Measurements from ENCODE around the gene IKZF3.

IKZF3 gene

DNA sequence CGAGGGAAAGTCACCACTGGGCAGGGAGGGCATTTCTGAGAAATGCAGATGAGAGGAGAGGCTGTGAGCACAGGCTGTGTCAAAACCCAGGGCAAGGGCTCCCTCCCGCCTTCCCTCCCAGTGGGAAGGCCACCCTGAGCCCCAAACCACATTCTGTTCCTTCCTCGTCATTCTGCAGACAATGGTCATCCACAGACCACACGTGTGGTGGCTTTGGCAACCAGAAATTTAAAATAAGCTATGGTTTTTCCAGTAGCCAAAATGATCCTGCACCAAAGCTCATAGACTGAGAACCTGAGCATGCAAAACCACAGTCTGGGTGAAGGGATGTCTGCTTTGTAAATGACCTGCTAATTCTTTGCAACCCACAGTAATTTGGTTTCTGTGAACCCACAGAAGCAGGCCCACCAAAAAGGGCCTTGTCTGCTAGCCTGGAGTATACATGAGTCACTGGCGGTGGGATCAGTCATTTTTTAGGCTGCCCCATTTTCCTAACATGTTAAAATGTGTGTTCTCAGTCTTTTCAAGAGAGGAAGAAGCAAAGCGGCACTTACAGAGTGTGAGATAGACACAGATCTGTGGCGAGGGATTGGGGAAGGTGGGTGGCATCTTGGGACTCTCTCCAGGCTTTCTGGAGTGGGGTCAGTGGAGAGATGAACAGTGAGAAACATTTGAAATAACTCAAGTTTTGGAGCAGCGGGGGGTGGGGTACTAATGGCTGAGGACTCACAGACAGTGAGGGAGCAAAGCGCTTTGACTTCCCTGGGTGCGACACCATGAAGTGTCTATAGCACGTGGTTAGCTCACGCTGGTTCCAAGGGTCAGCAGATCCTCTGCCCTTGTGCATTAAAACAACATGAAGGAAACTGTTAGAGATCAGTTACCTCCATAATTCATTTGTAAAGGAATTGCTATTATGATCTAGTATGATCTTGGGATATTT is 105.9 kb downstream of the IKZF3 start:
- DNase-seq (ENCODE audit: low read depth): no peak
- TF ChIP-seq, protein P1, sequence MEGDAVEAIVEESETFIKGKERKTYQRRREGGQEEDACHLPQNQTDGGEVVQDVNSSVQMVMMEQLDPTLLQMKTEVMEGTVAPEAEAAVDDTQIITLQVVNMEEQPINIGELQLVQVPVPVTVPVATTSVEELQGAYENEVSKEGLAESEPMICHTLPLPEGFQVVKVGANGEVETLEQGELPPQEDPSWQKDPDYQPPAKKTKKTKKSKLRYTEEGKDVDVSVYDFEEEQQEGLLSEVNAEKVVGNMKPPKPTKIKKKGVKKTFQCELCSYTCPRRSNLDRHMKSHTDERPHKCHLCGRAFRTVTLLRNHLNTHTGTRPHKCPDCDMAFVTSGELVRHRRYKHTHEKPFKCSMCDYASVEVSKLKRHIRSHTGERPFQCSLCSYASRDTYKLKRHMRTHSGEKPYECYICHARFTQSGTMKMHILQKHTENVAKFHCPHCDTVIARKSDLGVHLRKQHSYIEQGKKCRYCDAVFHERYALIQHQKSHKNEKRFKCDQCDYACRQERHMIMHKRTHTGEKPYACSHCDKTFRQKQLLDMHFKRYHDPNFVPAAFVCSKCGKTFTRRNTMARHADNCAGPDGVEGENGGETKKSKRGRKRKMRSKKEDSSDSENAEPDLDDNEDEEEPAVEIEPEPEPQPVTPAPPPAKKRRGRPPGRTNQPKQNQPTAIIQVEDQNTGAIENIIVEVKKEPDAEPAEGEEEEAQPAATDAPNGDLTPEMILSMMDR (conservative IDR thresholded peaks at IDR 0.05; ENCODE audit: control insufficient read depth, insufficient read depth, low read depth, low read length): no peak
- no peak overlapping the region for H3K4me3 ChIP-seq (ENCODE audit: control insufficient read depth, low read depth, low read length)

DNA sequence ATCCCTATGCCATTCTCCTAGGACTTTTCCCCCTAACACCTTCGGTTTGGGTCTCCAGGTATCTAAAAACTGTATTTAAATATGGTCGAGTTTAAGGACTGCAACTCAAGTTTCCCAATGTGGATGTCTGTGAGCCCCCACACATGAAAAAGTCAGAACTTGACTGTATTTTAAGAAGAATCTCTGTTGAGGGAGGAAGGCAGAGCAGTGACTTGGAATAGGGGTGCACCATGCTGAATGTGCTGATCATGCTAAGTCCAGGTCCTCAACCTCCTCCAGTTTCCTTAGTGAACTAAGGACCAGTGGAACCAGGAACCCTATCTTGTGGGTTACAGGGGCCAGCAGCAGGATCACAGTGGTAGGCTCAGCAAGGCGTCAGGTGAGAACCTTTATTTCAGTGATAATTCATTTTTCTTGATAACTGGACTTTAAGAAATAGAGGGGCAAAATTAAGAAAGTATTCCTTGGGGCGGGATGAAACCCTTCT is 106.9 kb downstream of the IKZF3 start:
- no peak for DNase-seq (ENCODE audit: low read depth)
- no peak overlapping the region for H3K4me3 ChIP-seq (ENCODE audit: control insufficient read depth, low read depth, low read length)
- TF ChIP-seq, protein P1 (conservative IDR thresholded peaks at IDR 0.05; ENCODE audit: control insufficient read depth, insufficient read depth, low read depth, low read length): no peak

DNA sequence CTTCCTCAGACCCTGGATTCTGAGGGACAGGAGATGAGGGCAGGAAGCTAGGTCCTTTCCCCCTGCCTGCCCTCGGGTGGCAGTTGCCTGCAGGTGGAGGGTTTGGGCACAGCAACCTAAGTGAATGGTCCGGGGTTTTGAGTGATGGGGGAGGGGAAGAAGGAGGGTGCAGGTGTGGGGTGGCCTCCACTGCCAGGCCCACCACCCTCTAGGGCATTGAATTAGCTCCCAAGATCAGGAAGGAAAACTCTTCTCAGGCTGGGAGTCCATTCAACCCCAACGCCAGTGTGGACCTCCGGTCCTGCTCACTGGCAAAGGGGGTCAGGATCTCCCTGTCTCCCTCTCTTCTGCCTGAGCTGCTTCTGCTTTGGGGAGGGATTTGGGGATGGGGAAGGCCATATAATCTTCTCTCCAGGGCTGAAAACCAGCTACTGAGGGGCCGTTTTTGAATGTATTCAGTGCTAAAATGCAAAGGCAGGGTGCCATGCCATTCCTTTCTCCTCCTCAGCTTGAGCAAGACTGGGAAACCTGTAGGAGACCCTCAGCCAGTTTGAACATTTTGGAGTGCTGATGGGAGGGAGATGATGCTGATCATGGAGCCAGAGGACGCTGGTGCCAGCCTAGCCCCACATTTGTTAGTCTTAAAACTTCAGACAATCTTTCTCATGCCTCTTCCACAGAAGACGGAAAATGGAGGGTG is 107.6 kb downstream of the IKZF3 start:
- H3K4me3 ChIP-seq (ENCODE audit: control insufficient read depth, low read depth, low read length): no peak overlapping the region
- no peak for DNase-seq (ENCODE audit: low read depth)
- TF ChIP-seq, protein P1 (conservative IDR thresholded peaks at IDR 0.05; ENCODE audit: control insufficient read depth, insufficient read depth, low read depth, low read length): no peak

DNA sequence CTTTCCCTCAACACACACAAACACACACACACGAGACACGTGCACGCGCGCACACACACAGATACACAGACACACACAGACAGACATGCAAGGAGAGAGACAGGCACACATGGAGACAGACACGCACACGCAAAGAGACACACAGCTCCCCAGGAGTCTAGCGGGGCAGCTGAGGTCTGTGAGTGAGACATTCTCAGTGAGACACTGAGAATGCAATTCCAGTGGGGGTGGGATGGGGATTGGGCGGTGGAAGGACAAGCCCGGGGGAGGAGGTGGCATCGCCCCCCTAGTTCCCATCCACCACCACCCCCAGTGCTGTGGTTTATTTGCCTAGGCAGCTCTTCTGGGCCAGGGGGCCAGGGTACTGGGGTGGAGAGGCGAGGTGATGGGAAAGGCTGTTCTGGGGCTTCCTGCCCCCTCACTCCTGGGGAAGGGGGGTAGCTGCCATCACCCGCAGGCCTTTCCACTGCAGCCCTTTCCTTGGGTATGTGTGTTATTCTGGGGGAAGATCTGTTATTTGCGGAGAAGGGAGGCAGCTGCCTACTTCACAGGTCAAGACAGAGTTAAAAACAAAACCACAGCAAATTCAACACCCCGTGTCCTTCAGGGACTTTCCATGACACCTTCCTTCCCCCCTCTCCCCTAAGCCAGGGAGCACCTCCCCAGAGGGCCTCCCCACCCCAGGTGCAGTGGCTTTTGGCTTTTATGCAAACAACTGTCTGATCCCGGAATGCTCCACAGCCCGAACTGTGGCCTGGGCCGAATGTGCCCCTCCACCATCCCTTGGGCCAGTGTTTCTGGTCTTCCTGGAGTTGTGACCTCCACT is 108.3 kb downstream of the IKZF3 start:
- TF ChIP-seq, protein P1 (conservative IDR thresholded peaks at IDR 0.05; ENCODE audit: control insufficient read depth, insufficient read depth, low read depth, low read length): no peak
- H3K4me3 ChIP-seq (ENCODE audit: control insufficient read depth, low read depth, low read length): no peak overlapping the region
- DNase-seq (ENCODE audit: low read depth): peak; percentile 2

DNA sequence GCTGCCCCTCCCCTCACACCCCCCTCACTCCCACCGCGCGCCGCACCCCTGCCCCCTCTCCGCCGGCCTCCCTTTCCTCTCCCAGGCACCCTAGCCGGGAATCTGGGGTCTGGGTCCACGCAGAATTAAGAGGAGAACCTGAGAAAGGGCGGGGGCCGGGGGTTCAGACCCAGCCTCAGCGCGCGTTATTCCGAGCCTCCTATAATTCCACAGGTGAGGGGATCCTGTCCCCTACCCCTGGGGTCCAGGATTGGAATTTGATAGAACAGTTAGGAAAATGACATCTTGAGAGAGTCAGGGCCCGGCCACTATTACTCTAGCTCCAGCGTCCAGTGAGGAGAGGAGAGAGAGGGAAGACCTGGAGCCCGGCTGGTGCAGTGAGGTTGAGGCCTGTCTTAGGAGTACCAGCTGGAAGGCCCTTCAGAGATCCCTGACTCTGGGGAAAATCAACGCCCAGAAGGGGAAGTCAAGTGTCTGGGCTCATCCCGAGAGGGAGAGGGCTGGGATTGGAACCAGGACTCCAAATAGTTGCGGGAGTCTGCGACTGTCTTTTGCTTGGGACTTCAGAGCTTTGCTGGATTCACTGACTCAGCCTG is 109.1 kb downstream of the IKZF3 start:
- TF ChIP-seq, protein P1 (conservative IDR thresholded peaks at IDR 0.05; ENCODE audit: control insufficient read depth, insufficient read depth, low read depth, low read length): no peak
- H3K4me3 ChIP-seq (ENCODE audit: control insufficient read depth, low read depth, low read length): peak overlapping the region; percentile 60
- no peak for DNase-seq (ENCODE audit: low read depth)
